IMR-90 (cell line): ENCODE measurements around the gene JPH4. TPM values are rescaled to one million over a fixed set of nuclear protein-coding genes. Genes with fewer than 3 reads are reported as not detected.

Experiments used
- ATAC-seq: fragments of 200-7000 bp; cut with Tn5 transposase; 2 replicates; pipeline ENCODE4 v1.9.1; 2020; ENCODE audit warnings: low read depth, mild to moderate bottlenecking, moderate library complexity
- BruUV-seq: library from RNA; stranded (reverse); fragments of 400-500 nt; replicated peaks from 2 replicates; lab custom pipeline; 2021; lab: Mats Ljungman, UMichigan
- CTCF ChIA-PET: fragments of 300-600 bp; formaldehyde crosslinking; extraction: SDS; loops from one replicate; lab custom pipeline; 2021; ENCODE audit warnings: antibody characterized with exemption; lab: Yijun Ruan, JAX
- POLR2A ChIA-PET: fragments of 300-600 bp; sonication (Branson Sonifier 250); formaldehyde crosslinking; loops from one replicate; lab custom pipeline; 2022; ENCODE audit warnings: antibody characterized with exemption; ENCODE audit not compliant: unreplicated experiment; lab: Charles Lee
- DNase-seq: peaks from one replicate; pipeline ENCODE4 v3.0.0; 2013
- H2AFZ ChIP-seq: replicated peaks from 2 replicates; pipeline ENCODE3; 2013; ENCODE audit warnings: low read length, mild to moderate bottlenecking; ENCODE audit not compliant: poor library complexity
- H2AK5ac ChIP-seq: 2 replicates; pipeline ENCODE4 v1.6.1; 2013; ENCODE audit warnings: low read depth, low read length, inconsistent platforms
- H2AK9ac ChIP-seq: replicated peaks from 2 replicates; pipeline ENCODE3; 2013; ENCODE audit warnings: mild to moderate bottlenecking, low read depth, low read length, moderate library complexity; ENCODE audit not compliant: poor library complexity
- H2BK120ac ChIP-seq: 2 replicates; pipeline ENCODE4 v1.6.1; 2013; ENCODE audit warnings: low read depth, low read length, inconsistent platforms
- H2BK15ac ChIP-seq: 3 replicates; pipeline ENCODE4 v1.6.1; 2013; ENCODE audit warnings: low read depth, low read length, inconsistent platforms
- H2BK20ac ChIP-seq: 2 replicates; pipeline ENCODE4 v1.6.1; 2013; ENCODE audit warnings: low read depth, mild to moderate bottlenecking, inconsistent platforms, low read length, moderate library complexity
- H2BK5ac ChIP-seq: 2 replicates; pipeline ENCODE4 v1.6.1; 2013; ENCODE audit warnings: mild to moderate bottlenecking, low read depth, low read length, inconsistent platforms; ENCODE audit not compliant: poor library complexity, severe bottlenecking
- H3K14ac ChIP-seq: replicated peaks from 2 replicates; pipeline ENCODE4 v1.6.1; 2013; ENCODE audit warnings: low read depth, low read length, inconsistent platforms
- H3K18ac ChIP-seq: 2 replicates; pipeline ENCODE4 v1.6.1; 2013; ENCODE audit warnings: low read depth, low read length, control low read depth
- H3K23ac ChIP-seq: 2 replicates; pipeline ENCODE4 v1.6.1; 2013; ENCODE audit warnings: low read depth, low read length, inconsistent platforms
- H3K27ac ChIP-seq: 2 replicates; pipeline ENCODE4 v1.5.1; 2013; ENCODE audit warnings: mild to moderate bottlenecking, control low read depth, low read length; ENCODE audit not compliant: insufficient read depth
- H3K27me3 ChIP-seq: 2 replicates; pipeline ENCODE4 v1.6.1; 2013; ENCODE audit warnings: low read length; ENCODE audit not compliant: control insufficient read depth, insufficient read depth
- H3K36me3 ChIP-seq: 2 replicates; pipeline ENCODE4 v1.6.1; 2013; ENCODE audit warnings: low read length, mixed read lengths; ENCODE audit not compliant: control insufficient read depth, insufficient read depth
- H3K4ac ChIP-seq: 2 replicates; pipeline ENCODE4 v1.6.1; 2013; ENCODE audit warnings: low read depth, low read length, inconsistent platforms
- H3K4me1 ChIP-seq: 2 replicates; pipeline ENCODE4 v1.6.1; 2013; ENCODE audit warnings: low read length, mixed read lengths; ENCODE audit not compliant: control insufficient read depth, insufficient read depth
- H3K4me2 ChIP-seq: 2 replicates; pipeline ENCODE4 v1.6.1; 2013; ENCODE audit warnings: low read depth, mild to moderate bottlenecking, control low read depth, low read length, moderate library complexity
- H3K4me3 ChIP-seq: 2 replicates; pipeline ENCODE4 v1.5.1; 2013; ENCODE audit warnings: low read depth, mild to moderate bottlenecking, control low read depth, low read length, moderate library complexity; ENCODE audit not compliant: insufficient read depth
- H3K56ac ChIP-seq: 2 replicates; pipeline ENCODE4 v1.6.1; 2013; ENCODE audit warnings: low read length, inconsistent platforms; ENCODE audit not compliant: insufficient read depth; ENCODE audit errors: extremely low read depth
- H3K79me1 ChIP-seq, 2 experiments: 2 replicates each; pipeline ENCODE4 v1.6.1; 2013; ENCODE audit warnings: low read length in 2 of 2, inconsistent platforms in 1 of 2, low read depth in 1 of 2
- H3K9ac ChIP-seq: 2 replicates; pipeline ENCODE4 v1.6.1; 2013; ENCODE audit warnings: low read depth, low read length, control low read depth
- H3K9me1 ChIP-seq: 2 replicates; pipeline ENCODE4 v1.6.1; 2013; ENCODE audit warnings: low read length, inconsistent platforms; ENCODE audit not compliant: insufficient read depth
- H3K9me3 ChIP-seq: 2 replicates; pipeline ENCODE4 v1.6.1; 2013; ENCODE audit warnings: low read length; ENCODE audit not compliant: control insufficient read depth, insufficient read depth
- H4K20me1 ChIP-seq: 2 replicates; pipeline ENCODE4 v1.6.1; 2013; ENCODE audit warnings: low read length, inconsistent platforms; ENCODE audit not compliant: insufficient read depth
- H4K5ac ChIP-seq: 2 replicates; pipeline ENCODE4 v1.6.1; 2013; ENCODE audit warnings: mild to moderate bottlenecking, low read depth, low read length, control low read depth
- H4K8ac ChIP-seq, 2 experiments: 2 replicates each; pipeline ENCODE4 v1.6.1; 2013; ENCODE audit warnings: low read depth in 2 of 2, low read length in 2 of 2, control low read depth in 1 of 2, inconsistent platforms in 1 of 2
- H4K91ac ChIP-seq: 2 replicates; pipeline ENCODE4 v1.6.1; 2013; ENCODE audit warnings: low read depth, low read length, inconsistent platforms; ENCODE audit not compliant: insufficient read depth
- BHLHE40 ChIP-seq: fragments of 150-350 bp; IDR thresholded peaks from 2 replicates; pipeline ENCODE4 v1.6.1; 2016; ENCODE audit warnings: mild to moderate bottlenecking, low read depth, low read length
- CEBPB ChIP-seq: IDR thresholded peaks from 2 replicates; pipeline ENCODE4 v1.6.1; 2012; ENCODE audit warnings: low read depth, low read length, improper control_type of control experiment
- CHD1 ChIP-seq: IDR thresholded peaks from 2 replicates; pipeline ENCODE4 v1.6.1; 2012; ENCODE audit warnings: low read depth, low read length, improper control_type of control experiment
- FOS ChIP-seq: fragments of 150-350 bp; IDR thresholded peaks from 2 replicates; pipeline ENCODE4 v1.6.1; 2016; ENCODE audit warnings: low read depth, low read length
- MAFK ChIP-seq: IDR thresholded peaks from 2 replicates; pipeline ENCODE4 v1.6.1; 2012; ENCODE audit warnings: low read depth, low read length, improper control_type of control experiment
- NFE2L2 ChIP-seq: fragments of 150-350 bp; IDR thresholded peaks from 2 replicates; pipeline ENCODE4 v1.6.1; 2016; ENCODE audit warnings: low read depth, mild to moderate bottlenecking, low read length
- POLR2A ChIP-seq: IDR thresholded peaks from 2 replicates; pipeline ENCODE4 v1.6.1; 2012; ENCODE audit warnings: mild to moderate bottlenecking, low read depth, low read length
- RAD21 ChIP-seq: IDR thresholded peaks from 2 replicates; pipeline ENCODE4 v1.6.1; 2012; ENCODE audit warnings: low read length, improper control_type of control experiment
- USF2 ChIP-seq: fragments of 150-350 bp; IDR thresholded peaks from 2 replicates; pipeline ENCODE4 v1.6.1; 2017; ENCODE audit warnings: mild to moderate bottlenecking, antibody characterized with exemption, low read length, low read depth
- WGBS, 2 experiments: methylation state at CpG; one replicate each; pipeline versions ENCODE4 v1.1.5 to v1.1.7; 2013; ENCODE audit warnings: missing lambda C conversion rate in 2 of 2; ENCODE audit not compliant: insufficient read length in 1 of 2; ENCODE audit errors: extremely low coverage in 2 of 2; 5-methylcytosine and 5-hydroxymethylcytosine counted together
- dilution Hi-C: fragments of 300-500 bp; cut with HindIII; formaldehyde crosslinking; loops from one replicate; pipeline ENCODE4 v1.14.3; 2018; ENCODE audit warnings: low sequenced_read_pairs; ENCODE audit not compliant: unreplicated experiment
- in situ Hi-C: fragments of 300-500 bp; cut with MboI; formaldehyde crosslinking; loops from 3 replicates; pipeline ENCODE4 v1.14.3; 2019; ENCODE audit warnings: low sequenced_read_pairs, inconsistent platforms, mixed read lengths
- intact Hi-C: fragments of 100-400 bp; cut with micrococcal nuclease; formaldehyde crosslinking; loops from 2 replicates; pipeline ENCODE4 v1.10.0; 2022
- polyA plus RNA-seq, 3 experiments: library from polyadenylated mRNA; depleted of rRNA; stranded (reverse); fragments of >200 nt; gene quantifications; 2 replicates each; pipeline ENCODE4 v1.2.3, GENCODE V29; 2012; ENCODE audit warnings: low replicate concordance in 1 of 3
- total RNA-seq: library from RNA; depleted of rRNA; stranded (reverse); fragments of >200 nt; gene quantifications from 2 replicates; pipeline ENCODE4 v1.2.3, GENCODE V29; 2012
- TF ChIP-seq, protein P1 (sequence below): fragments of 150-350 bp; IDR thresholded peaks from 2 replicates; pipeline ENCODE4 v1.6.1; 2016; ENCODE audit warnings: low read depth, mild to moderate bottlenecking, low read length, moderate library complexity, borderline replicate concordance

The JPH4 gene
- total and polyA plus RNA-seq, 2 of the 4 experiments (the other 2 are of a cell fraction) = not detected

- H3K14ac ChIP-seq = no peak overlapping the region
- intact Hi-C loops = no loop called here
- H3K4me2 ChIP-seq = no peak overlapping the region
- H2BK20ac ChIP-seq = no peak overlapping the region
- ChIA-PET POLR2A (no interaction called here), CTCF (no interaction called here)
- in situ Hi-C loops = no loop called here
- H2AK9ac ChIP-seq = no peak overlapping the region
- no peak for ATAC-seq
- H3K4me3 ChIP-seq = no peak overlapping the region
- WGBS, 2 experiments = 20% methylated on average over 1 of the region's 3 CpGs; no CpG with 5 or more reads in 1 of the 2 experiments
- H3K27me3 ChIP-seq = peaks cover 5% of the 10 kb centered on the region
- no peaks in the 10 kb centered on the region for H4K20me1 ChIP-seq
- H3K79me1 ChIP-seq = no peaks in the 10 kb centered on the region
- H3K27ac ChIP-seq = no peak overlapping the region
- no peak overlapping the region for H2AFZ ChIP-seq
- no TSS peak for BruUV-seq
- H3K23ac ChIP-seq = no peak overlapping the region
- no peak overlapping the region for H2BK15ac ChIP-seq
- H2AK5ac ChIP-seq = no peak overlapping the region
- DNase-seq = no peak
- H3K9me1 ChIP-seq = no peaks in the 10 kb centered on the region
- H2BK5ac ChIP-seq = no peak overlapping the region
- no peaks in the 10 kb centered on the region for H3K9me3 ChIP-seq
- H4K5ac ChIP-seq = no peak overlapping the region
- no peak overlapping the region for H3K4ac ChIP-seq
- H3K4me1 ChIP-seq = no peaks in the 10 kb centered on the region
- H4K8ac ChIP-seq = no peak overlapping the region
- H3K9ac ChIP-seq = no peak overlapping the region
- no peaks in the 10 kb centered on the region for H3K36me3 ChIP-seq
- TF ChIP-seq POLR2A = no peak
- no peak for TF ChIP-seq NFE2L2
- TF ChIP-seq MAFK = no peak
- no peak for TF ChIP-seq BHLHE40
- TF ChIP-seq FOS = no peak
- TF ChIP-seq RAD21 = no peak
- TF ChIP-seq, protein P1, sequence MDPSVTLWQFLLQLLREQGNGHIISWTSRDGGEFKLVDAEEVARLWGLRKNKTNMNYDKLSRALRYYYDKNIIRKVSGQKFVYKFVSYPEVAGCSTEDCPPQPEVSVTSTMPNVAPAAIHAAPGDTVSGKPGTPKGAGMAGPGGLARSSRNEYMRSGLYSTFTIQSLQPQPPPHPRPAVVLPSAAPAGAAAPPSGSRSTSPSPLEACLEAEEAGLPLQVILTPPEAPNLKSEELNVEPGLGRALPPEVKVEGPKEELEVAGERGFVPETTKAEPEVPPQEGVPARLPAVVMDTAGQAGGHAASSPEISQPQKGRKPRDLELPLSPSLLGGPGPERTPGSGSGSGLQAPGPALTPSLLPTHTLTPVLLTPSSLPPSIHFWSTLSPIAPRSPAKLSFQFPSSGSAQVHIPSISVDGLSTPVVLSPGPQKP = no peak
- TF ChIP-seq USF2 = no peak
- TF ChIP-seq CHD1 = no peak
- TF ChIP-seq CEBPB = no peak
- dilution Hi-C loops = no loop called here
- H2BK120ac ChIP-seq = no peak overlapping the region
- no peak overlapping the region for H3K56ac ChIP-seq
- H4K91ac ChIP-seq = no peak overlapping the region
- no peak overlapping the region for H3K18ac ChIP-seq
Observed at GRCh38 chr14:23604675-23605170, 26.1 kb upstream of the JPH4 start.
